ENCODE results near the gene OSBPL2.

The OSBPL2 gene

GRCh38 chr20:62222972-62223371, 15.3 kb upstream of the OSBPL2 start:
- DNase-seq, result no peak

GRCh38 chr20:62223571-62223970, 14.8 kb upstream of the OSBPL2 start:
- DNase-seq, result no peak

- DNase-seq, result no peak
Observed at GRCh38 chr20:62224113-62224855, 14.0 kb upstream of the OSBPL2 start.

- no peak for DNase-seq
Observed at GRCh38 chr20:62225026-62225425, 13.3 kb upstream of the OSBPL2 start.

GRCh38 chr20:62225820-62226635, 12.3 kb upstream of the OSBPL2 start:
- no peak for DNase-seq

GRCh38 chr20:62226707-62227590, 11.4 kb upstream of the OSBPL2 start:
- DNase-seq, result no peak

GRCh38 chr20:62227591-62227976, 10.7 kb upstream of the OSBPL2 start:
- DNase-seq, result no peak

GRCh38 chr20:62227977-62228958, 10.1 kb upstream of the OSBPL2 start:
- DNase-seq, result no peak

- no peak for DNase-seq
Observed at GRCh38 chr20:62228982-62229545, 9.3 kb upstream of the OSBPL2 start.

GRCh38 chr20:62229667-62230066, 8.7 kb upstream of the OSBPL2 start:
- no peak for DNase-seq

GRCh38 chr20:62230276-62230675, 8.0 kb upstream of the OSBPL2 start:
- DNase-seq, result no peak

GRCh38 chr20:62230696-62231095, 7.6 kb upstream of the OSBPL2 start:
- no peak for DNase-seq

- no peak for DNase-seq
Observed at GRCh38 chr20:62231292-62231691, 7.0 kb upstream of the OSBPL2 start.

GRCh38 chr20:62232194-62232593, 6.1 kb upstream of the OSBPL2 start:
- no peak for DNase-seq

- no peak for DNase-seq
Observed at GRCh38 chr20:62232770-62233645, 5.3 kb upstream of the OSBPL2 start.

GRCh38 chr20:62233684-62234083, 4.6 kb upstream of the OSBPL2 start:
- DNase-seq, result no peak

- DNase-seq, result no peak
Observed at GRCh38 chr20:62234339-62234738, 4.0 kb upstream of the OSBPL2 start.

- DNase-seq, result no peak
Observed at GRCh38 chr20:62235001-62235776, 3.1 kb upstream of the OSBPL2 start.

GRCh38 chr20:62235777-62236157, 2.6 kb upstream of the OSBPL2 start:
- no peak for DNase-seq

- DNase-seq, result no peak
Observed at GRCh38 chr20:62236200-62236599, 2.1 kb upstream of the OSBPL2 start.

All from AML-193 (cell line).